Activated naive CD4-positive, alpha-beta T cell treated with anti-CD3 and anti-CD28 coated beads, Interleukin-2, amount 50 U/mL, for 24 hours (primary cell): ENCODE results near the gene C21orf91.

ENCODE experiments used
- H3K27ac Mint-ChIP-seq: one replicate; pipeline ENCODE4 v1.8.0; 2021; ENCODE audit warnings: mild to moderate bottlenecking, mixed read lengths
- H3K27me3 Mint-ChIP-seq: one replicate; pipeline ENCODE4 v1.8.0; 2021; ENCODE audit warnings: mixed read lengths
- H3K36me3 Mint-ChIP-seq: one replicate; pipeline ENCODE4 v1.8.0; 2021; ENCODE audit warnings: mixed read lengths
- H3K4me1 Mint-ChIP-seq: one replicate; pipeline ENCODE4 v1.8.0; 2021; ENCODE audit warnings: mixed read lengths
- H3K4me3 Mint-ChIP-seq: one replicate; pipeline ENCODE4 v1.8.0; 2021; ENCODE audit warnings: mild to moderate bottlenecking, mixed read lengths
- H3K9me3 Mint-ChIP-seq: one replicate; pipeline ENCODE4 v1.8.0; 2021; ENCODE audit warnings: mixed read lengths

Gene C21orf91

DNA sequence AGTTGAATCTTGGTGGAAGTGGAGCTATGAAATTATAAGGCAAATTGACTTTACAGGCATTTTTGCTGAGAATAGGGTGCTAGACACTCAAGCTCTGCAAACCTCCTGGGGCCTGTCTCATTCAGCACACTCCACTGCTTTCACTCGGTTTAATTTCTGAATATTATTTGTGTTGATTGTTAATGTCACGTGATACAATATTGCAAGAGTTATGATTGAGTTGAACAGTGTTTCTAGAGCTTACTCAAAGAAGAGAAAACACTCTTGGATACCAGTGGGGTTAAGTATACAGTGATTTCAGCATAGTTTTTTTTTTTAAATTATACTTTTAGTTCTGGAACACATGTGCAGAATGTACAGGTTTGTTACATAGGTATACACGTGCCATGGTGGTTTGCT is 49.7 kb downstream of the C21orf91 start:
- Mint-ChIP-seq H3K4me3 (no peak overlapping the region), H3K36me3 (peaks cover 8% of the 10 kb centered on the region), H3K27ac (no peak overlapping the region), H3K27me3 (no peaks in the 10 kb centered on the region), H3K9me3 (no peaks in the 10 kb centered on the region), H3K4me1 (peaks cover 4% of the 10 kb centered on the region)

DNA sequence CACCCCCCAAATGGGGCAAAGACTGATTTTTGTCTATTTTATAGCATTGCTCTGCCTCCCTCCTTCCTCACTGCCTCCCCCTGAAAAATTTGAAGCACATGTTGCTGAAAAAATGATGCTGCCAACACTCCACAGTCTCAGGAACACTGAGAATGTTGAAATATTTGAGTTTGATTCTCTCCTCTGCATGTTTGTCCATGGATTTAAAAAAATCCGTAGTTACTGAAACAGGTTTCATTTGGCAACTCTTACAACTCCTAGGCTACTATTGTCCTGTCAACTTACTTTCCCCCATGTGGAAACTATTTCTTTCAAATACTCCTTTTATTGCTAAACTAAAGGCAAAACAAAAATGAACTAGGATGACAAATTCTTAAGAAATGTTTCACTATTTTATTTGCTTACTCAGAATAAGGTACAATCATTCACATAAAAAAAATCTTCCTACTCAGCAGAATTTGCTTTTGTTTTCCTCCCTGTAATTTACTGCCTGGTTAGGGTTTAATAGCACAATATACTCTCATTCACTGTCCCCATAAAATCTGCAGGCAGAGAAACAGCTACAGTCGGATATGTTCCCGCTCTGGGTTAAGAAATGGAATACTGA is 50.2 kb downstream of the C21orf91 start:
- no peak overlapping the region for H3K4me3 Mint-ChIP-seq
- no peaks in the 10 kb centered on the region for H3K9me3 Mint-ChIP-seq
- H3K27ac Mint-ChIP-seq, result no peak overlapping the region
- no peaks in the 10 kb centered on the region for H3K27me3 Mint-ChIP-seq
- peaks cover 4% of the 10 kb centered on the region for H3K36me3 Mint-ChIP-seq
- H3K4me1 Mint-ChIP-seq, result peaks cover 4% of the 10 kb centered on the region

DNA sequence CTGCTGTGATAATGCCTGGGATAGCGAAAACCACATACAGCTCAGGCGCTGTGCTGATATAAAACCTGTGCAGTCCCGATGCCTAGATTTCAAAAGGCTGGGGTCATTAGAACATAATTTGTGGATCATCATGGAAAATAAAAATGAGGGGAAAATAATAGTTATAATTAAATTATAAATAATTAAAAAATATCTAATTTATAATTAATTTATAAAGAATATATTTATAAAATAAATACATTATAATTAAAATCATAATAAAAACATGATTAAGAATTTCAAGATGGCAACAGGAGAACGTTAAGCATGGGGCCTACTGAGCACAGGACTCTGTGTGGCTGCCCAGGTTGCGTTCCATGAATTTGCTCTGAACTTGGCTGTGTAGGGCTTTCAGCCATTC is 53.9 kb downstream of the C21orf91 start:
- no peaks in the 10 kb centered on the region for H3K27me3 Mint-ChIP-seq
- H3K36me3 Mint-ChIP-seq, result no peaks in the 10 kb centered on the region
- H3K4me3 Mint-ChIP-seq, result no peak overlapping the region
- peaks cover 4% of the 10 kb centered on the region for H3K4me1 Mint-ChIP-seq
- no peaks in the 10 kb centered on the region for H3K9me3 Mint-ChIP-seq
- no peak overlapping the region for H3K27ac Mint-ChIP-seq

- H3K9me3 Mint-ChIP-seq, result no peaks in the 10 kb centered on the region
- H3K36me3 Mint-ChIP-seq, result no peaks in the 10 kb centered on the region
- no peaks in the 10 kb centered on the region for H3K4me1 Mint-ChIP-seq
- no peak overlapping the region for H3K27ac Mint-ChIP-seq
- no peak overlapping the region for H3K4me3 Mint-ChIP-seq
- H3K27me3 Mint-ChIP-seq, result no peaks in the 10 kb centered on the region
These were observed 55.7 kb downstream of the C21orf91 start for GRCh38 chr21:17763288-17764037.

DNA sequence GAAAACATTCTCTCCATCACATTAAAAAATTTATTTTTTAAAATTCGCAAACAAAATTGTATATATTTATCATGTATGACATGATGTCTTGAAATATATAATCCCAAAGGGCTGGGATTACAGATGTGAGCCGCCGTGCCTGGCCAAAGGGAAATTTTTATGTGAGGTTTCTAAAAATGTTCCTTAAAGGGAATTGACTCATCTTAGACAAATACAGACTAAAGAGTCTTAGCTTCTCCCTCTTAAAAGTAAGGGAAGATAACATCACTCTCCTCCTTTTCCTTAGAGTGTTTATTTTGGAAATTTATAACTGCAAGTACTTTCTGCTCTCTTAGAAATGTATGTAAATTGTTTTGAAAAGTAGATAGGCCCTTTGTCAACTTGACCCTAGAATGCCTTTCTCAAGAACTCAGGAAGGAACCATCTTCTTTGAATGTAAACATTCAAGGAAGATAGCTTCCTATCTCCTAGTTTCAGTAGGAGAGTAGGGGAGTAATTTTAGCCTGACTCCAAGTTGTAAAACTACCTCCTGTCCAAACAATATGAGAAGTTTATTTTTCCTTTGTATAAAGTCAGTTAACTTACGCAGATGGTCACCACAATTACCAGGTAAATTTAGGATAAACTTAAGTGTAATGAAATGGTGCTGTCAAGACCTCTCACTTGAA is 59.5 kb downstream of the C21orf91 start:
- no peak overlapping the region for H3K27ac Mint-ChIP-seq
- H3K36me3 Mint-ChIP-seq, result no peaks in the 10 kb centered on the region
- no peaks in the 10 kb centered on the region for H3K27me3 Mint-ChIP-seq
- H3K9me3 Mint-ChIP-seq, result no peaks in the 10 kb centered on the region
- no peaks in the 10 kb centered on the region for H3K4me1 Mint-ChIP-seq
- H3K4me3 Mint-ChIP-seq, result no peak overlapping the region

DNA sequence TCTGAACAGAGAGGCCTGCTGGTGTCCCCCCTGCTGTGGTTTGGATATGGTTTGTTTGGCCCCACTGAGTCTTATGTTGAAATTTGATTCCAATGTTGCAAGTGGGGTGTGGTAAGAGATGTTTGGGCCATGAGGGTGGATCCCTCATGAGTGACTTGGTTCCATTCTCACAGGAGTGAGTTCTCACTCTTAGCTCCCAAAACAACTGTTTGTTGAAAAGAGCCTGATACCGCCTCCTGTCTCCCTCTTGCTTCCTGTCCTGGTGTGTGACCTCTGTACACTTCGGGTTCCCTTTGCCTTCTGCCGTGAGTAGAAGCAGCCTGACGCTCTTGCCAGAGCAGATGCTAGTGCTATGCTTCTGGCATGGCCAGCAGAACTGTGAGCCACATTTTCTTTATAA is 60.5 kb downstream of the C21orf91 start:
- no peaks in the 10 kb centered on the region for H3K4me1 Mint-ChIP-seq
- H3K27ac Mint-ChIP-seq, result no peak overlapping the region
- H3K9me3 Mint-ChIP-seq, result no peaks in the 10 kb centered on the region
- H3K36me3 Mint-ChIP-seq, result no peaks in the 10 kb centered on the region
- no peaks in the 10 kb centered on the region for H3K27me3 Mint-ChIP-seq
- H3K4me3 Mint-ChIP-seq, result no peak overlapping the region

DNA sequence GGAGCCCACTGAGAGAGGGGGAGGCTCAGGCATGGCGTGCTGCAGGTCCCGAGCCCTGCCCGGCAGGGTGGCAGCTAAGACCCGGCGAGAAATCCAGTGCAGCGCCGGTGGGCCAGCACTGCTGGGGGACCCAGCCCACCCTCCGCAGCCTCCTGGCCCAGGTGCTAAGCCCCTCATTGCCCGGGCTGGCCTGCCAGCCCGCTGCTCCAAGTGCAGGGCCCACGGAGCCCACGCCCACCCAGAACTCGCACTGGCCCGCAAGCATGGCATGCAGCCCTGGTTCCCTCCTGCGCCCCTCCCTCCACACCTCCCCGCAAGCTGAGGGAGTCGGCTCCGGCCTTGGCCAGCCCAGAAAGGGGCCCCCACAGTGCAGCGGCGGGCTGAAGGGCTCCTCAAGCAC is 61.5 kb downstream of the C21orf91 start:
- H3K4me3 Mint-ChIP-seq, result no peak overlapping the region
- no peak overlapping the region for H3K27ac Mint-ChIP-seq
- H3K36me3 Mint-ChIP-seq, result no peaks in the 10 kb centered on the region
- H3K9me3 Mint-ChIP-seq, result no peaks in the 10 kb centered on the region
- H3K27me3 Mint-ChIP-seq, result no peaks in the 10 kb centered on the region
- H3K4me1 Mint-ChIP-seq, result no peaks in the 10 kb centered on the region

DNA sequence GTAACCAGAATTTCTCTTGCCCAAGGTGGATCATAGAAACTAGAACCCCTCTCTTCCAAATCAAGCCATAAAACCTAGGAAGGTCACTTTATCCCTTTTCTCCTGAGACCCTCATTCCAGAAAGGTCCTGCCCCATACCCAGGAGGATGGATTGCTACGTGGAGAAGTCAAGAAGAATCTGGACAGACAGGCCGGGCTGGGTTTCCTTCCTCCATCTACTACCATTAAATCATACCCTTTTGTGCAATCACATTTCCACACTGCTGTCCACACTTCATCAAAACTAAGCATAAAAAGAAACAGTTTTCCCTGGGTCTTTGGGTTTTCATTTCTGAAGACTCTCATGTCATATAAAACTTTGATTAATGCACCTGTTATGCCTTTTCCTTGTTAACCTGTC is 65.4 kb downstream of the C21orf91 start:
- Mint-ChIP-seq H3K9me3 (no peaks in the 10 kb centered on the region), H3K4me1 (no peaks in the 10 kb centered on the region), H3K27ac (no peak overlapping the region), H3K4me3 (no peak overlapping the region), H3K27me3 (no peaks in the 10 kb centered on the region), H3K36me3 (no peaks in the 10 kb centered on the region)

- no peaks in the 10 kb centered on the region for H3K36me3 Mint-ChIP-seq
- H3K27me3 Mint-ChIP-seq, result no peaks in the 10 kb centered on the region
- no peak overlapping the region for H3K4me3 Mint-ChIP-seq
- no peaks in the 10 kb centered on the region for H3K4me1 Mint-ChIP-seq
- H3K9me3 Mint-ChIP-seq, result no peaks in the 10 kb centered on the region
- H3K27ac Mint-ChIP-seq, result no peak overlapping the region
These were observed 67.0 kb downstream of the C21orf91 start for GRCh38 chr21:17752171-17752570.

DNA sequence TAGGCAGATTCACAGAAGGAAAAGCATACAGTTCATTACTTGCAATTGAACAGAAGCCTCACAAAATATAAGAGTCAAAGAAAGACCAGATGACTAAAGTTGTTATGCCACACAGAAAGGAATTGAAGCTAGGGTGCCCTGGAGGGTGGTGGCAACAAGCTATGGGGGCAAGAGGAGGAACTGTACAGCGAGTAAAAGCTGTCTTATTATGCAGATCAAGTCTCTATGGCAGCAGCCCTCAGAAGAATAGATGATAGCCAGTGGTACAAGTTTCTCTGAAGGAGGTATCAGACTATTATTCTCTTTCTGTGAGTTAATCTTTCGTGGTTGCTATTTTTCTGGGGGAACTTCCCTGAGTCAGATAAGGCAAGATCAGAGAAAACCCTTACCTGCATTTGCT is 72.2 kb downstream of the C21orf91 start:
- H3K36me3 Mint-ChIP-seq, result no peaks in the 10 kb centered on the region
- no peak overlapping the region for H3K4me3 Mint-ChIP-seq
- H3K9me3 Mint-ChIP-seq, result no peaks in the 10 kb centered on the region
- no peak overlapping the region for H3K27ac Mint-ChIP-seq
- H3K27me3 Mint-ChIP-seq, result no peaks in the 10 kb centered on the region
- peaks cover 3% of the 10 kb centered on the region for H3K4me1 Mint-ChIP-seq

GRCh38 chr21:17745086-17745485 is 74.1 kb downstream of the C21orf91 start:
- H3K27ac Mint-ChIP-seq, result peak overlapping the region; percentile 68
- no peaks in the 10 kb centered on the region for H3K9me3 Mint-ChIP-seq
- H3K27me3 Mint-ChIP-seq, result no peaks in the 10 kb centered on the region
- H3K4me1 Mint-ChIP-seq, result peaks cover 13% of the 10 kb centered on the region
- no peaks in the 10 kb centered on the region for H3K36me3 Mint-ChIP-seq
- no peak overlapping the region for H3K4me3 Mint-ChIP-seq

DNA sequence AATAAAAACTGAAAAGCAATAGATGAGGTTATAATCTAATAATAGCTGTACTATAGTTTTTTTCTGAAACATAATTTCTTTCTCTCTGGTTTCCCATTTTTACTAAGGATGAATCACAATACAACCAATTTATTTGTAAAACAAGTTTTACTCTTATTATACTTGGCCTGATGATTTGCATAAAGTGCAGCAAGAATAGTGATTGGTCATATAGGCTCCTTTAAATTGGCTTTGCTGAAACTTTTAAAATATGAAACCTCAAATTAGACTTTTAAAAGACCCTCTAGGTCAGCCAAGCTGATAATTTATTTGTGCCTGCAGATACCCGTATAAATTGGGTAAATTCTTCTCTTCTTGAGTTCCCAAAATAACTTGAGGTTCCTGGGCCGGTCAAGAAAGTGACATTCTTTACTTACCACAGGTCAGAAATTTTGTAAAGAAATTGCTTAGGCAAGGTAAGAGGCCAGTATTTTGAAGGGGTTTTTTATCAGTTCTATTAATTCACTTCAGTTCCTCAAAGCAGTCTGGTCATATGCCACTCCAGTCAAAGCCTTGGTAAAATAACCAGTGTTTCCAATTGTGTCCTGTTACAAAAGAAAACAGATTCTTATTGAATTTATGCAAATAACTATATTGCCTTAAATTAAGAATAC is 76.1 kb downstream of the C21orf91 start:
- Mint-ChIP-seq H3K9me3 (no peaks in the 10 kb centered on the region), H3K4me3 (no peak overlapping the region), H3K36me3 (no peaks in the 10 kb centered on the region), H3K4me1 (peaks cover 13% of the 10 kb centered on the region), H3K27ac (no peak overlapping the region), H3K27me3 (no peaks in the 10 kb centered on the region)

- H3K4me1 Mint-ChIP-seq, result peaks cover 13% of the 10 kb centered on the region
- H3K36me3 Mint-ChIP-seq, result no peaks in the 10 kb centered on the region
- H3K9me3 Mint-ChIP-seq, result no peaks in the 10 kb centered on the region
- no peaks in the 10 kb centered on the region for H3K27me3 Mint-ChIP-seq
- H3K4me3 Mint-ChIP-seq, result no peak overlapping the region
- H3K27ac Mint-ChIP-seq, result no peak overlapping the region
These were observed 77.0 kb downstream of the C21orf91 start for GRCh38 chr21:17742181-17742580.
